ENCODE results near the gene TMEM72. TPM values are rescaled to one million over a fixed set of nuclear protein-coding genes. Genes with fewer than 3 reads are reported as not detected.

The TMEM72 gene
- total and polyA plus RNA-seq, 5 donors from 2014 or later, result not detected

GRCh38 chr10:44932517-44933450 lies 21.6 kb downstream of the TMEM72 start:
- no peak overlapping the region for H3K27ac ChIP-seq (ENCODE audit: insufficient read depth, low read length, poor library complexity, severe bottlenecking)
- H3K4me1 Mint-ChIP-seq, result peaks cover 0 to 6% (median 0%) of the 10 kb centered on the region in 4 donors

GRCh38 chr10:44933451-44934321 lies 22.5 kb downstream of the TMEM72 start:
- Mint-ChIP-seq H3K27me3 (peaks cover 4% of the 10 kb centered on the region), H3K36me3 (peaks cover 2% of the 10 kb centered on the region), H3K27ac (no peak overlapping the region), H3K4me3 (no peak overlapping the region), H3K4me1 (peaks cover 0 to 6% (median 0%) of the 10 kb centered on the region in 4 donors), H3K9me3 (peaks cover 0 to 5% (median 0%) of the 10 kb centered on the region in 7 donors)
- no peak overlapping the region for H3K4me3 ChIP-seq (ENCODE audit: low read depth, low read length)
- DNase-seq (no peak), ATAC-seq (ENCODE audit: low read depth in 2 of 2) (no peak)
- H3K36me3 ChIP-seq (ENCODE audit: control insufficient read depth, insufficient read depth, low read length), result no peaks in the 10 kb centered on the region
- no peaks in the 10 kb centered on the region for H3K4me1 ChIP-seq (ENCODE audit: control insufficient read depth, insufficient read depth, low read length, poor library complexity, severe bottlenecking)
- H3K27ac ChIP-seq (ENCODE audit: insufficient read depth, low read length, poor library complexity, severe bottlenecking), result no peak overlapping the region
- H3K9me3 ChIP-seq (ENCODE audit: control insufficient read depth in 2 of 2, low read length in 2 of 2), result no peaks in the 10 kb centered on the region
- no peaks in the 10 kb centered on the region for H3K27me3 ChIP-seq (ENCODE audit: control insufficient read depth, insufficient read depth, low read length)

More at GRCh38 chr10:44932517-44933450, 21.6 kb downstream of the TMEM72 start:
- Mint-ChIP-seq H3K27me3 (peaks cover 4% of the 10 kb centered on the region), H3K9me3 (peaks cover 0 to 2% (median 0%) of the 10 kb centered on the region in 7 donors), H3K27ac (no peak overlapping the region), H3K4me3 (no peak overlapping the region), H3K36me3 (no peaks in the 10 kb centered on the region)
- Histone ChIP-seq H3K36me3 (ENCODE audit: control insufficient read depth, insufficient read depth, low read length) (no peaks in the 10 kb centered on the region), H3K4me1 (ENCODE audit: control insufficient read depth, insufficient read depth, low read length, poor library complexity, severe bottlenecking) (no peaks in the 10 kb centered on the region), H3K9me3 (ENCODE audit: control insufficient read depth in 2 of 2, low read length in 2 of 2) (no peaks in the 10 kb centered on the region), H3K27me3 (ENCODE audit: control insufficient read depth, insufficient read depth, low read length) (no peaks in the 10 kb centered on the region), H3K4me3 (ENCODE audit: low read depth, low read length) (no peak overlapping the region)
- DNase-seq, result peak; percentile 54 to 80 (median 69)
- peak; percentile 74 to 81 for ATAC-seq (ENCODE audit: low read depth in 2 of 2)

GRCh38 chr10:44934416-44935200 lies 23.5 kb downstream of the TMEM72 start:
- Mint-ChIP-seq H3K4me3 (no peak overlapping the region), H3K36me3 (peaks cover 3% of the 10 kb centered on the region), H3K27ac (no peak overlapping the region), H3K9me3 (peaks cover 0 to 6% (median 0%) of the 10 kb centered on the region in 7 donors), H3K27me3 (peaks cover 4% of the 10 kb centered on the region), H3K4me1 (peaks cover 0 to 6% (median 0%) of the 10 kb centered on the region in 4 donors)
- DNase-seq (no peak), ATAC-seq (ENCODE audit: low read depth in 2 of 2) (no peak)
- Histone ChIP-seq H3K27ac (ENCODE audit: insufficient read depth, low read length, poor library complexity, severe bottlenecking) (no peak overlapping the region), H3K36me3 (ENCODE audit: control insufficient read depth, insufficient read depth, low read length) (no peaks in the 10 kb centered on the region), H3K9me3 (ENCODE audit: control insufficient read depth in 2 of 2, low read length in 2 of 2) (no peaks in the 10 kb centered on the region), H3K27me3 (ENCODE audit: control insufficient read depth, insufficient read depth, low read length) (no peaks in the 10 kb centered on the region), H3K4me1 (ENCODE audit: control insufficient read depth, insufficient read depth, low read length, poor library complexity, severe bottlenecking) (no peaks in the 10 kb centered on the region), H3K4me3 (ENCODE audit: low read depth, low read length) (no peak overlapping the region)

GRCh38 chr10:44935201-44935965 lies 24.2 kb downstream of the TMEM72 start:
- peaks cover 4% of the 10 kb centered on the region for H3K27me3 Mint-ChIP-seq
- peak overlapping the region in 1 of 3 donors; percentile 26 for H3K27ac Mint-ChIP-seq
- H3K4me3 Mint-ChIP-seq, result no peak overlapping the region

GRCh38 chr10:44935966-44936295 lies 24.8 kb downstream of the TMEM72 start:
- Mint-ChIP-seq H3K27ac (peak overlapping the region in 1 of 3 donors; percentile 26), H3K4me1 (peaks cover 0 to 6% (median 0%) of the 10 kb centered on the region in 4 donors), H3K4me3 (no peak overlapping the region), H3K36me3 (peaks cover 3% of the 10 kb centered on the region), H3K27me3 (peaks cover 4% of the 10 kb centered on the region), H3K9me3 (peaks cover 0 to 12% (median 0%) of the 10 kb centered on the region in 7 donors)
- Histone ChIP-seq H3K27ac (ENCODE audit: insufficient read depth, low read length, poor library complexity, severe bottlenecking) (no peak overlapping the region), H3K4me3 (ENCODE audit: low read depth, low read length) (no peak overlapping the region), H3K9me3 (ENCODE audit: control insufficient read depth in 2 of 2, low read length in 2 of 2) (no peaks in the 10 kb centered on the region), H3K4me1 (ENCODE audit: control insufficient read depth, insufficient read depth, low read length, poor library complexity, severe bottlenecking) (no peaks in the 10 kb centered on the region), H3K36me3 (ENCODE audit: control insufficient read depth, insufficient read depth, low read length) (no peaks in the 10 kb centered on the region), H3K27me3 (ENCODE audit: control insufficient read depth, insufficient read depth, low read length) (no peaks in the 10 kb centered on the region)
- DNase-seq (no peak), ATAC-seq (ENCODE audit: low read depth in 2 of 2) (no peak)

More at GRCh38 chr10:44935201-44935965, 24.2 kb downstream of the TMEM72 start:
- DNase-seq, result no peak
- Histone ChIP-seq H3K4me3 (ENCODE audit: low read depth, low read length) (no peak overlapping the region), H3K27me3 (ENCODE audit: control insufficient read depth, insufficient read depth, low read length) (no peaks in the 10 kb centered on the region), H3K27ac (ENCODE audit: insufficient read depth, low read length, poor library complexity, severe bottlenecking) (no peak overlapping the region), H3K9me3 (ENCODE audit: control insufficient read depth in 2 of 2, low read length in 2 of 2) (no peaks in the 10 kb centered on the region), H3K36me3 (ENCODE audit: control insufficient read depth, insufficient read depth, low read length) (no peaks in the 10 kb centered on the region), H3K4me1 (ENCODE audit: control insufficient read depth, insufficient read depth, low read length, poor library complexity, severe bottlenecking) (no peaks in the 10 kb centered on the region)
- ATAC-seq (ENCODE audit: low read depth in 2 of 2), result no peak
- Mint-ChIP-seq H3K9me3 (peaks cover 0 to 8% (median 0%) of the 10 kb centered on the region in 7 donors), H3K4me1 (peaks cover 0 to 6% (median 0%) of the 10 kb centered on the region in 4 donors), H3K36me3 (peaks cover 3% of the 10 kb centered on the region)

- Mint-ChIP-seq H3K9me3 (peaks cover 0 to 12% (median under 1%) of the 10 kb centered on the region in 7 donors), H3K27me3 (peaks cover 4% of the 10 kb centered on the region), H3K4me1 (peaks cover 0 to 6% (median 0%) of the 10 kb centered on the region in 4 donors), H3K27ac (no peak overlapping the region), H3K36me3 (peaks cover 3% of the 10 kb centered on the region), H3K4me3 (peak overlapping the region in 1 of 4 donors; percentile 14)
- Histone ChIP-seq H3K9me3 (ENCODE audit: control insufficient read depth in 2 of 2, low read length in 2 of 2) (no peaks in the 10 kb centered on the region), H3K4me3 (ENCODE audit: low read depth, low read length) (no peak overlapping the region), H3K4me1 (ENCODE audit: control insufficient read depth, insufficient read depth, low read length, poor library complexity, severe bottlenecking) (no peaks in the 10 kb centered on the region), H3K27me3 (ENCODE audit: control insufficient read depth, insufficient read depth, low read length) (peaks cover 2% of the 10 kb centered on the region), H3K36me3 (ENCODE audit: control insufficient read depth, insufficient read depth, low read length) (no peaks in the 10 kb centered on the region), H3K27ac (ENCODE audit: insufficient read depth, low read length, poor library complexity, severe bottlenecking) (no peak overlapping the region)
- DNase-seq (no peak), ATAC-seq (ENCODE audit: low read depth in 2 of 2) (no peak)
These were observed 25.3 kb downstream of the TMEM72 start for GRCh38 chr10:44936314-44936975.
